Central memory CD4-positive, alpha-beta T cell (primary cell): Measurements from ENCODE around the gene PLD5.
"Not testable (repeated sequence)": the region's sequence is repeated elsewhere in the genome, so short reads cannot be mapped to it uniquely, and the experiment has no call there.

Experiments used
- DNase-seq: peaks from one replicate; pipeline ENCODE4 v3.0.0; 2022

PLD5 gene

GRCh38 chr1:242133796-242134195, 390.7 kb downstream of the PLD5 start:
- DNase-seq, result no peak

DNA sequence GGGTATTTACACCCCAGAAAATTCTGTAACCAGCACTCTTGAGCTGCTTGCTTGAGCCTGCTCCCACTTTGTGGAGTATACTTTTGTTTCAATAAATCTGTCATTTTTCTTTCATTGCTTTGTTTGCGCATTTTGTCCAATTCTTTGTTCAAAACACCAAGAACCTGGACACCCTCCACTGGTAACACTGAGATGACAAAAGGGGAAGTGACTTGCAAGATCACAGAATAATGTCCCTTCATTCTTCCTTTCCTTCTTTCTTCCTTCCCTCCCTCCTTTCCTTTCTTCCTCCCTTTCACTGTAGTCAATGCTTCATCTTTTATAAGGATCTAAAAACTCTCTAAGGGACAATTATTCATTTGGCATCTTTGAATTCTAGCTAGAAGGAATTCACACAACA, 391.1 kb downstream of the PLD5 start:
- DNase-seq, result no peak

GRCh38 chr1:242132121-242132817, 392.2 kb downstream of the PLD5 start:
- DNase-seq, result no peak

DNA sequence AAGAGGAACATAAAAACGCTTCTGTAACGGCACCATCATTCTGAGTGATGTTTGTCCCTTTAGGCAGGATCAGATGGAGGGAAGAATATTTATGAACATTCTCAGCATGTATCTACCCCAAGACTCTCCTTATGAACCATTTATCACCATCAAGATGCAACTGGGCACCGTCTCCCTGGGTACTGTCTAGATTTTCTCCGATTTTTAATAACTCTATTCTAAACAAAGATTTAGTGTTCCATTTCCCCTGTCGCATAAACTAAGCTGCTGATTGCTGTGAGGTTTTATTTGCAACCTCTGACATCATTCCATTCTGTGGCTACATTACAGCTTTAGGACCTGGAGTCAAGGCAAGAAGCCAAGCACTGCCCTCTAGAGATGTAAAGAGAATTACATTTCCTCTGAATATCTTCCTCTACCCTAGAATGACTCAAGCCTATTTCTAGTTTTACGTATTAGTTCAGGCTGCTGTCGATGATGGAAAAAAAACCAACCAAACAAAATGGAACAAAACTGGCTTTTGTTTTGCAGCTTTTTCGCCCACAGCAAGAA, 395.5 kb downstream of the PLD5 start:
- no peak for DNase-seq

DNA sequence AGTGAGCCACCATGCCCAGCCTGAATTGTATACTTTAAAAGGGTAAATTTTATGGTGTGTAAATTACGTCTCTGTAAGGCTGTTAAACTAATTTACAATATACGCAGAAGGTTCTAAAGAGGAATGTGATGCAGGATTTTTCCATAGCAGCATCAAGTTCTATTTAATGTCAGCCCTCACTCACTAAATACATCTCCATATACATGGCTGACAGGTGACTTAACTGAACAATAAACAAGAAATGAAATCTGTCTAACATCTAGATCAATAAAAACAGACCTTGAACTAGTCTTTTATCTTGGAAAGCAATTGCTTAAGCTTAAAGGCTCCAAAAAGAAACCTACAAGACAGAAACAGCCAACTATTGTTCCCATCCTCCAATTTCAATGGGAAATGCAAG, 404.1 kb downstream of the PLD5 start:
- DNase-seq, result no peak

DNA sequence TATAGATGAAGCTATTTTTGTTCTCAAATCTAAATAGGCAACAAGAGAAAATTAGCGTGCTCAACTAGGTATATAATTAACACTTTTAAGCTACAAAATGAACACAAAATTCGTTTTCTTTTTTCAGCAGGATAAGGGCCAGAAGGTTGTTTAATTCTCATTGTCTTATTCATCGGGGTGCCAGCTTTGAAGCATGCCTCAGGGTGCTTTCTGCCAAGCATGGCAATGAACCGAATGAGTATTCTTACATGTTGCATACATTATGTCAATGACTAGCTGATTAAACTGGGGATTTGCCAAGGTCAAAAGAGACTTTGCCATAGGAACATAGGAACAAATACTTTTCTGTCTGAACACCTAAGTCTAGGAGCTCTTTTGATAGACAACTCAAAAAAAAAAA, 423.6 kb downstream of the PLD5 start:
- DNase-seq, result no peak

DNA sequence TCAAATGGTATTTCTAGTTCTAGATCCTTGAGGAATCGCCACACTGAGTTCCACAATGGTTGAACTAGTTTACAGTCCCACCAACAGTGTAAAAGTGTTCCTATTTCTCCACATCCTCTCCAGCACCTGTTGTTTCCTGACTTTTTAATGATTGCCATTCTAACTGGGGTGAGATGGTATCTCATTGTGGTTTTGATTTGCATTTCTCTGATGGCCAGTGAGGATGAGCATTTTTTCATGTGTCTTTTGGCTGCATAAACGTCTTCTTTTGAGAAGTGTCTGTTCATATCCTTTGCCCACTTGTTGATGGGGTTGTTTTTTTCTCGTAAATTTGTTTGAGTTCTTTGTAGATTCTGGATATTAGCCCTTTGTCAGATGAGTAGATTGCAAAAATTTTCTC, 427.2 kb downstream of the PLD5 start:
- DNase-seq, result not testable (repeated sequence)

GRCh38 chr1:242093116-242093515, 431.4 kb downstream of the PLD5 start:
- no peak for DNase-seq

GRCh38 chr1:242089911-242090310, 434.6 kb downstream of the PLD5 start:
- no peak for DNase-seq

GRCh38 chr1:242088875-242089274, 435.6 kb downstream of the PLD5 start:
- no peak for DNase-seq

DNA sequence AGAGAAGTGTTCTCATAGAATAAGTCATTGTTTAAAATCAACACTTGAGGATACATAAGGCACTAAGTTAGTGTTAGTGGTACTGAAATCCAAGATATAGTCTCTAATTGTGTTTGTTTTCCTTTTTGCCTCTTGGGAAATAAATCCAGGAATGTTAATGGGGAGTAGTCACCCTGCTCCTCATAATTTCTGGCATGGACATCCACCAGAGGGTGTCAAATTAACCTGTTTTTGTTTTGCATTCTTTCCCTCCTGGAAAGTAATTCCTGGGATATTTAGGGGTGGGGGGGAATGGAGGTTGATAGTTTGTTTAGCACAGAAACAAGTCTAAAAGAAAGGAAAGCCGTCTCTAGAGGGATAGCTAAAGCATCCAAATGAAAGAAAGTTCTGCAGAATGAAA, 437.8 kb downstream of the PLD5 start:
- DNase-seq, result no peak

DNA sequence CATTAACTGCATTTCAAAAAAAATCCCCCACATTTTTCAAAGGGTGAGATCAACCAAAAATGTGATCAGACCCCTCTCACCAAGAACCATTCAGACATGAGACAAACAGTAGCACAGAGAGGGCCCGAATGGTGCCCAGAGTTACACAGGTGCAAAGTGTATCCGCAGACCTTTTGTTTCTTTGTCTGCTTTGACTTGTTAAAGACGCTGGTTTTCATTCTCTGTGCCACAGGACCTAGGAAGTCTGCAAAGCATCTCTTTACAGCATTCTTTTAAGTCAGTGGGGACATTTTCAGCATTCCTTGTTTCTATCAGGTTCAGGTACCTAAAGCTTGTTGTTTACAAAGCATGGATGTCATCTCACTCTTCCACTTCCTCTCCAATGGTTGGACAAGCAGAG, 438.4 kb downstream of the PLD5 start:
- no peak for DNase-seq

- no peak for DNase-seq
Observed at GRCh38 chr1:242083742-242084141, 440.8 kb downstream of the PLD5 start.

DNA sequence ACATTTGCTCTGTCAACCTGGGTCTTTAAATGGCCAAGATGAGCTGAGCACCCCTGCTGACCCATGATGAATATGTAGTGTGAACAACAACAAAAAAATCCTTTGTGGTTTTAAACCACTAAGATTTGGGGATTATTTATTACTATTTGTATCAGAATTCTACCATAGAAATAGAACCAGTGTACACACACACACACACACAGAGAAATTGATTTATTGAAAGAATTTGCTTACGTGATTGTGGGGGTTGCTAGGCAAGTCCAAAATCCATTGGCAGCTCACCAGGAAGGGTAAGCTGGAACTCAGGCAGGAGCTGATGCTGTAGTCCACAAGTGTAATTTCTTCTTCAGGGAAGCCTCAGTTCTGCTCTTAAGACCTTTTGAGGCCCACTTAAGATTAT, 443.1 kb downstream of the PLD5 start:
- no peak for DNase-seq

DNA sequence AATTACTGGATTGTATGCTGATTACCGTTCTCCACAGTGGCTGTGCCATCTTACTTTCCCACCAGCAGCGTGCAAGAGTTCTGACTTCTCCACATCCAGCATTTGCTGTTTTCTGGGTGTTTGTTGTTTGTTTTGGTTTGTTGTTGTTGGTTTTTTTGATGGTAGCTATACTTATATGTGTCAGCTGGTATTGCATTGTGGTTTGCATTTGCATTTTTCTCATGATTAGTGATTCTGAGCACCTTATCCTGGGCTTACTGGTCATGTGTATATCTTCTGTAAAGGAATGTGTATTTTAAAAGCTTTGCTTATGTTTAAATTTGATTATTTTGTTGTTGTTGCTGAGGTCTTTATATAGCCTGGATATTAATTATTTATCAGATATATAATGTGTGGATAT, 458.7 kb downstream of the PLD5 start:
- no peak for DNase-seq

GRCh38 chr1:242062271-242062670, 462.2 kb downstream of the PLD5 start:
- no peak for DNase-seq

GRCh38 chr1:242059976-242060375, 464.5 kb downstream of the PLD5 start:
- no peak for DNase-seq

GRCh38 chr1:242058582-242058981, 465.9 kb downstream of the PLD5 start:
- DNase-seq, result not testable (repeated sequence)

DNA sequence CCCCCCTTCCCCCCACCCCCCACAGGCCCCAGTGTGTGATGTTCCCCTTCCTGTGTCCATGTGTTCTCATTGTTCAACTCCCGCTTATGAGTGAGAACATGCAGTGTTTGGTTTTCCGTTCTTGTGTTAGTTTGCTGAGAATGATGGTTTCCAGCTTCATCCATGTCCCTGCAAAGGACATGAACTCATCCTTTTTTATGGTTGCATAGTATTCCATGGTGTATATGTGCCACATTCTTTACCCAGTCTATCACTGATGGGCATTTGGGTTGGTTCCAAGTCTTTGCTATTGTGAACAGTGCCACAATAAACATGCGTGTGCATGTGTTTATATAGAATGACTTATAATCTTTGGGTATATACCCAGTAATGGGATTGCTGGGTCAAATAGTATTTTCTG, 466.3 kb downstream of the PLD5 start:
- not testable (repeated sequence) for DNase-seq

GRCh38 chr1:242057745-242058115, 466.8 kb downstream of the PLD5 start:
- DNase-seq, result no peak

- no peak for DNase-seq
Observed at GRCh38 chr1:242056988-242057744, 467.3 kb downstream of the PLD5 start.

DNA sequence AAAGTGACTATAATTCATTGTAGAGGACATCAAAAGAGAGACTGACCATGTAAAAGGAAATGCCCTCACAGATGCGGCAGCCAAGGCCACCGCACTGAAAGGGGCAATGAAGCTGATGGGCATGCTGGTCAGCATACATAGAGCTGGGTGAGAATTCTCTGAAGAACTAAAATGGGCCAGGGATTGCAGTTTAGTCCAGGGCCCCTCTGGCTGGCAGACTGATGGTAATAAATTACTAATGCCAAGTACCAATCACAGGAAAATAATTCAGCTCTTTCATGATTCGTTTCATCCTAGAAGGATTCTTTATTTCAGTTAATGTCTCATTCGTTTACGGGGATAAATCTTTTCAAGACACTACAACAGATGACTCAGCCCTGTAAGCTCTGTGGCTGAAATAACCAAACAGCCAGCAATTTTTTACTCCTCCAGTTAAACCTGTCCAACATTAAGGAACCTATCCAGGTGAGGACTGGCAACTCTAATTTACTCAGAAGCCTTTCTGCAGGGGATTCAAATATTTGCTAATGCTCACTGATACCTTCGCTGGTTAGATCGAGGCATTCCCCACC, 468.7 kb downstream of the PLD5 start:
- DNase-seq, result no peak

- DNase-seq, result no peak
Observed at GRCh38 chr1:242043165-242043564, 481.3 kb downstream of the PLD5 start.

DNA sequence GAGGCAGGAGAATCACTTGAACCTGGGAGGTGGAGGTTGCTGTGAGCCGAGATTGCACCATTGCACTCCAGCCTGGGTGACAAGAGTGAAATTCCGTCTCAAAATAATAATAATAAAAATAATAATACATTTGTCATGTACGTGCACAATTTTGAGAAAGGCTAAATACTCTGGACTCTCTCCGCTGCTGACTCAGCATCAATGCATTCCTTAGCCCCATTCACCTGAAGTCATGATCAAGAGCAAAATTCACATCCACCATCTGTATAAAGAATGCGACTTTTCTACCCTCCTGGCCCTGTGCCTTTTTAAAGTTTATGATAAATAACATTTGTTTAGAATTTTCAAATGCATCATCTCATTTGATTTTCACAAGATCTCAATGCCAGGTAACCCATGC, 490.1 kb downstream of the PLD5 start:
- no peak for DNase-seq
